Ectodermal cell (in vitro differentiated cells): ENCODE data around the gene QDPR.

ENCODE experiments used
- H3K27ac ChIP-seq: 2 replicates; pipeline ENCODE4 v1.7.0; 2013; ENCODE audit warnings: mild to moderate bottlenecking, low read depth, low read length; ENCODE audit not compliant: insufficient read depth, poor library complexity, severe bottlenecking
- H3K27me3 ChIP-seq: 2 replicates; pipeline ENCODE4 v1.7.0; 2013; ENCODE audit warnings: mild to moderate bottlenecking, low read length; ENCODE audit not compliant: insufficient read depth, control insufficient read depth, poor library complexity, severe bottlenecking
- H3K36me3 ChIP-seq: one replicate; pipeline ENCODE4 v1.7.0; 2013; ENCODE audit warnings: low read length; ENCODE audit not compliant: control insufficient read depth, insufficient read depth
- H3K4me1 ChIP-seq: one replicate; pipeline ENCODE4 v1.7.0; 2013; ENCODE audit warnings: low read length; ENCODE audit not compliant: control insufficient read depth, insufficient read depth
- H3K4me3 ChIP-seq: 2 replicates; pipeline ENCODE4 v1.7.0; 2013; ENCODE audit warnings: low read depth, low read length, control low read depth; ENCODE audit not compliant: insufficient read depth
- H3K9me3 ChIP-seq: 2 replicates; pipeline ENCODE4 v1.7.0; 2013; ENCODE audit warnings: mild to moderate bottlenecking, low read length, moderate library complexity; ENCODE audit not compliant: control insufficient read depth
- WGBS, 2 experiments: methylation state at CpG; one replicate each; pipeline ENCODE4 v1.1.7; 2013; ENCODE audit warnings: missing lambda C conversion rate in 2 of 2; 5-methylcytosine and 5-hydroxymethylcytosine counted together

QDPR gene

GRCh38 chr4:17531538-17532285 is 19.8 kb upstream of the QDPR start:
- Histone ChIP-seq H3K4me1 (no peaks in the 10 kb centered on the region), H3K27me3 (no peaks in the 10 kb centered on the region), H3K9me3 (no peaks in the 10 kb centered on the region), H3K4me3 (no peak overlapping the region), H3K36me3 (no peaks in the 10 kb centered on the region), H3K27ac (no peak overlapping the region)
- WGBS, 2 experiments: 77% methylated on average over 8 of the region's 8 CpGs

GRCh38 chr4:17528551-17529165 is 16.8 kb upstream of the QDPR start:
- WGBS, 2 experiments: 93 to 97% methylated on average over 10 of the region's 10 CpGs
- Histone ChIP-seq H3K27me3 (no peaks in the 10 kb centered on the region), H3K27ac (no peak overlapping the region), H3K4me3 (no peak overlapping the region), H3K36me3 (no peaks in the 10 kb centered on the region), H3K4me1 (no peaks in the 10 kb centered on the region), H3K9me3 (no peaks in the 10 kb centered on the region)

GRCh38 chr4:17526695-17527477 is 15.0 kb upstream of the QDPR start:
- WGBS, 2 experiments: 91 to 93% methylated on average over 26 of the region's 27 CpGs
- H3K36me3 ChIP-seq: no peaks in the 10 kb centered on the region
- H3K27me3 ChIP-seq: no peaks in the 10 kb centered on the region
- H3K9me3 ChIP-seq: no peaks in the 10 kb centered on the region
- no peaks in the 10 kb centered on the region for H3K4me1 ChIP-seq
- H3K27ac ChIP-seq: no peak overlapping the region
- H3K4me3 ChIP-seq: no peak overlapping the region

GRCh38 chr4:17523662-17524061 is 11.8 kb upstream of the QDPR start:
- Histone ChIP-seq H3K36me3 (no peaks in the 10 kb centered on the region), H3K4me3 (no peak overlapping the region), H3K27me3 (no peaks in the 10 kb centered on the region), H3K27ac (no peak overlapping the region), H3K9me3 (no peaks in the 10 kb centered on the region), H3K4me1 (no peaks in the 10 kb centered on the region)
- 55 to 64% methylated on average over 2 of the region's 2 CpGs for WGBS, 2 experiments

GRCh38 chr4:17521595-17521994 is 9.7 kb upstream of the QDPR start:
- no peak overlapping the region for H3K27ac ChIP-seq
- WGBS, 2 experiments: 93 to 95% methylated on average over 4 of the region's 5 CpGs
- no peak overlapping the region for H3K4me3 ChIP-seq
- H3K9me3 ChIP-seq: no peaks in the 10 kb centered on the region
- H3K4me1 ChIP-seq: peaks cover 3% of the 10 kb centered on the region
- no peaks in the 10 kb centered on the region for H3K36me3 ChIP-seq
- no peaks in the 10 kb centered on the region for H3K27me3 ChIP-seq

- Histone ChIP-seq H3K27me3 (peaks cover 3% of the 10 kb centered on the region), H3K27ac (no peak overlapping the region), H3K4me1 (peaks cover 3% of the 10 kb centered on the region), H3K4me3 (no peak overlapping the region), H3K9me3 (no peaks in the 10 kb centered on the region), H3K36me3 (no peaks in the 10 kb centered on the region)
- WGBS, 2 experiments: 30 to 34% methylated on average over 5 of the region's 5 CpGs
These were observed 5.8 kb upstream of the QDPR start for GRCh38 chr4:17517664-17518063.

- Histone ChIP-seq H3K27me3 (peaks cover 3% of the 10 kb centered on the region), H3K36me3 (no peaks in the 10 kb centered on the region), H3K4me3 (no peak overlapping the region), H3K27ac (no peak overlapping the region), H3K9me3 (no peaks in the 10 kb centered on the region), H3K4me1 (peaks cover 3% of the 10 kb centered on the region)
- 53 to 56% methylated on average over 1 of the region's 1 CpG for WGBS, 2 experiments
These were observed 5.1 kb upstream of the QDPR start for GRCh38 chr4:17516980-17517379.

GRCh38 chr4:17515445-17516407 is 3.8 kb upstream of the QDPR start:
- H3K4me3 ChIP-seq: no peak overlapping the region
- WGBS, 2 experiments: 92 to 93% methylated on average over 13 to 14 of the region's 14 CpGs
- H3K4me1 ChIP-seq: peaks cover 5% of the 10 kb centered on the region

GRCh38 chr4:17514865-17515264 is 3.0 kb upstream of the QDPR start, which contains the start of gene CLRN2:
TSS of gene CLRN2 (plus strand) at chr4:17515165. CDS start at chr4:17515267, 102 bp downstream.
- H3K36me3 ChIP-seq: no peaks in the 10 kb centered on the region
- peaks cover 7% of the 10 kb centered on the region for H3K27me3 ChIP-seq
- H3K4me3 ChIP-seq: no peak within 1 kb of the TSS
- H3K4me1 ChIP-seq: peaks cover 7% of the 10 kb centered on the region
- H3K9me3 ChIP-seq: no peaks in the 10 kb centered on the region
- no peak within 1 kb of the TSS for H3K27ac ChIP-seq
- WGBS, 2 experiments: 91 to 92% methylated on average over 9 of the region's 9 CpGs

More at GRCh38 chr4:17515445-17516407, 3.8 kb upstream of the QDPR start:
- Histone ChIP-seq H3K27me3 (peaks cover 7% of the 10 kb centered on the region), H3K9me3 (no peaks in the 10 kb centered on the region), H3K27ac (no peak overlapping the region), H3K36me3 (no peaks in the 10 kb centered on the region)
